GM21367 (cell line): Measurements from ENCODE around the gene HDDC2.

Experiments
- ATAC-seq: cut with Tn5 transposase; IDR thresholded peaks from one replicate; pipeline ENCODE4 v1.9.1; 2021; ENCODE audit not compliant: unreplicated experiment

Gene HDDC2

GRCh38 chr6:125245109-125245508 lies 56.7 kb downstream of the HDDC2 start:
- no peak for ATAC-seq

GRCh38 chr6:125237764-125238163 lies 64.0 kb downstream of the HDDC2 start:
- ATAC-seq: no peak

GRCh38 chr6:125236536-125237327 lies 65.0 kb downstream of the HDDC2 start:
- no peak for ATAC-seq

- no peak for ATAC-seq
Observed at GRCh38 chr6:125233202-125233601, 68.6 kb downstream of the HDDC2 start.

- no peak for ATAC-seq
Observed at GRCh38 chr6:125232466-125232865, 69.3 kb downstream of the HDDC2 start.

GRCh38 chr6:125231574-125232343 lies 70.0 kb downstream of the HDDC2 start:
- ATAC-seq: no peak

GRCh38 chr6:125231133-125231532 lies 70.6 kb downstream of the HDDC2 start:
- no peak for ATAC-seq

- ATAC-seq: no peak
Observed at GRCh38 chr6:125230674-125231073, 71.1 kb downstream of the HDDC2 start.

- ATAC-seq: no peak
Observed at GRCh38 chr6:125228981-125229479, 72.7 kb downstream of the HDDC2 start.

- ATAC-seq: no peak
Observed at GRCh38 chr6:125227244-125227643, 74.5 kb downstream of the HDDC2 start.
